Ovary (tissue), 9 donors: ENCODE results near the gene WDR31. TPM values are rescaled to one million over a fixed set of nuclear protein-coding genes. Genes with fewer than 3 reads are reported as not detected.

Experiments used
- DNase-seq, 5 donors: peaks; one replicate each; pipeline ENCODE4 v3.0.0-alpha.2; 2019 to 2020
- H3K27ac ChIP-seq, 2 donors: fragments of 200-600 bp; one replicate each; pipeline versions ENCODE4 v1.5.1 to v1.8.0; 2019 to 2022
- H3K27me3 ChIP-seq: fragments of 200-600 bp; one replicate; pipeline ENCODE4 v1.8.0; 2022
- H3K36me3 ChIP-seq: fragments of 200-600 bp; sonication (generic); one replicate; pipeline ENCODE4 v1.5.1; 2019
- H3K4me1 ChIP-seq: one replicate; pipeline ENCODE4 v1.8.1; 2013; ENCODE audit warnings: mild to moderate bottlenecking, moderate library complexity; ENCODE audit not compliant: insufficient read depth
- H3K4me3 ChIP-seq: fragments of 200-600 bp; sonication (generic); one replicate; pipeline ENCODE4 v1.5.1; 2017
- H3K9me3 ChIP-seq, 2 donors: fragments of 200-600 bp in 1 of 2; sonication (generic) in 1 of 2; one replicate each; pipeline versions ENCODE4 v1.5.1 to v1.8.1; 2013 to 2019; ENCODE audit warnings: mild to moderate bottlenecking in 1 of 2, moderate library complexity in 1 of 2
- CTCF ChIP-seq, 3 donors: fragments of 450-650 bp in 2 of 3; fragments of 200-600 bp in 1 of 3; IDR thresholded peaks; one replicate each; pipeline versions ENCODE4 v1.5.1 to v1.8.0; 2016 to 2022; ENCODE audit warnings: antibody characterized with exemption in 3 of 3, mild to moderate bottlenecking in 1 of 3
- EP300 ChIP-seq: sonication (generic); formaldehyde crosslinking; IDR thresholded peaks from one replicate; pipeline ENCODE4 v1.6.1; 2017; ENCODE audit warnings: antibody characterized with exemption
- POLR2A ChIP-seq: fragments of 450-650 bp; IDR thresholded peaks from one replicate; pipeline ENCODE4 v1.6.1; 2017; ENCODE audit warnings: antibody characterized with exemption, mild to moderate bottlenecking, moderate library complexity
- WGBS, 3 donors: extraction: QIAGEN DNeasy Blood & Tissue Kit in 1 of 3; methylation state at CpG; one replicate each; pipeline versions ENCODE4 v1.1.5 to v1.1.7; 2013 to 2017; 5-methylcytosine and 5-hydroxymethylcytosine counted together
- intact Hi-C, 4 donors: fragments of 100-400 bp; cut with DNase I; formaldehyde crosslinking; loops; one replicate each; pipeline versions ENCODE4 v1.11.0 to v1.15.1; 2022 to 2023
- polyA plus RNA-seq, 2 donors: library from polyadenylated mRNA; stranded (reverse); fragments of 200-250 nt in 1 of 2; fragments of 350-450 nt in 1 of 2; fragmentation: Illumina TruSeq in 1 of 2; extraction: RNeasy Lipid Tissue Mini Kit (QIAGEN cat#74804) in 1 of 2; gene quantifications; one replicate each; pipeline ENCODE4 v1.2.3, GENCODE V29; 2013 to 2014
- total RNA-seq, 7 donors: library from RNA; depleted of rRNA in 2 of 7; stranded (reverse); fragments of >200 nt in 2 of 7; fragmentation: NEBNext Ultra II Directional in 3 of 7; extraction: Animal tissue kit (Norgen Biotek cat#: 25700) in 3 of 7; gene quantifications; one replicate each; pipeline versions ENCODE4 v1.1.0 to v1.2.4, GENCODE V29; 2016 to 2023
- donor health status: DM: no; HTN: no; CAD: no; lungs with moderate emphysema.
- donor health status: DM: no; HTN: no; CAD: no.
- donor health status: Bipolar disorder and iron deficiency.
- donor health status: DM: yes; HTN: yes; CAD: no.
- donor health status: DM: no; HTN: no; CAD: no.
- donor health status: DM: yes; HTN: yes; CAD: no.

Gene WDR31
- total and polyA plus RNA-seq, 9 donors: 1.7 to 5.3 (median 3.4) TPM

GRCh38 chr9:113307396-113307975, 32.6 kb downstream of the WDR31 start:
- no peak overlapping the region for H3K4me3 ChIP-seq
- WGBS, 3 donors: 46 to 60% (median 48%) methylated on average over 8 of the region's 8 CpGs

GRCh38 chr9:113306566-113306965, 33.5 kb downstream of the WDR31 start:
- DNase-seq: no peak
- TF ChIP-seq CTCF (IDR thresholded peaks at IDR 0.05) (no peak), EP300 (no peak), POLR2A (no peak)
- Histone ChIP-seq H3K4me3 (no peak overlapping the region), H3K4me1 (no peaks in the 10 kb centered on the region), H3K9me3 (no peaks in the 10 kb centered on the region), H3K27me3 (no peaks in the 10 kb centered on the region), H3K36me3 (no peaks in the 10 kb centered on the region), H3K27ac (no peak overlapping the region)
- 15 to 60% (median 23%) methylated on average over 1 of the region's 1 CpG for WGBS, 3 donors
- intact Hi-C loops: loop anchor here in 1 of 4 donors (10.0 kb wide), 1 partner anchor 98 kb away; the partner anchor contains the start of gene ALAD

More at GRCh38 chr9:113307396-113307975, 32.6 kb downstream of the WDR31 start:
- TF ChIP-seq POLR2A: no peak
- no peak for TF ChIP-seq CTCF (IDR thresholded peaks at IDR 0.05)
- intact Hi-C loops: loop anchor here in 1 of 4 donors (10.0 kb wide), 1 partner anchor 97 kb away; the partner anchor contains the start of gene ALAD
- no peaks in the 10 kb centered on the region for H3K4me1 ChIP-seq
- H3K36me3 ChIP-seq: no peaks in the 10 kb centered on the region
- H3K27ac ChIP-seq: no peak overlapping the region
- no peak for DNase-seq
- no peaks in the 10 kb centered on the region for H3K9me3 ChIP-seq
- no peaks in the 10 kb centered on the region for H3K27me3 ChIP-seq

- intact Hi-C loops: loop anchor here in 1 of 4 donors (10.0 kb wide), 1 partner anchor 102 kb away; the partner anchor contains the start of gene ALAD
- Histone ChIP-seq H3K4me1 (no peaks in the 10 kb centered on the region), H3K4me3 (no peak within 1 kb of the TSS), H3K36me3 (no peaks in the 10 kb centered on the region), H3K27me3 (no peaks in the 10 kb centered on the region), H3K9me3 (no peaks in the 10 kb centered on the region), H3K27ac (no peak within 1 kb of the TSS)
- no peak for TF ChIP-seq EP300
- no peak for TF ChIP-seq POLR2A
- TF ChIP-seq CTCF (IDR thresholded peaks at IDR 0.05): no peak
- WGBS, 3 donors: 70 to 79% (median 78%) methylated on average over 25 of the region's 25 CpGs
- DNase-seq: no peak
Measured at GRCh38 chr9:113302792-113303418, 37.2 kb downstream of the WDR31 start, which contains the start of gene RNF183. TSS of gene RNF183 (minus strand) at chr9:113303376. CDS start at chr9:113298184, 5,192 bp downstream.

- H3K27ac ChIP-seq: no peak overlapping the region
- H3K9me3 ChIP-seq: no peaks in the 10 kb centered on the region
- TF ChIP-seq EP300 (no peak), CTCF (IDR thresholded peaks at IDR 0.05) (no peak), POLR2A (no peak)
- no peak for DNase-seq
- no peaks in the 10 kb centered on the region for H3K27me3 ChIP-seq
- no peaks in the 10 kb centered on the region for H3K36me3 ChIP-seq
- WGBS, 3 donors: 81 to 88% (median 82%) methylated on average over 8 of the region's 8 CpGs
- no peak overlapping the region for H3K4me3 ChIP-seq
- no peaks in the 10 kb centered on the region for H3K4me1 ChIP-seq
- intact Hi-C loops: loop anchor here in 1 of 4 donors (10.0 kb wide), 1 partner anchor 103 kb away; the partner anchor contains the start of gene ALAD
Measured at GRCh38 chr9:113301548-113301947, 38.5 kb downstream of the WDR31 start.
